ENCODE measurements around the gene STIP1. TPM values are rescaled to one million over a fixed set of nuclear protein-coding genes. Genes with fewer than 3 reads are reported as not detected.
"Not testable (repeated sequence)": the region's sequence is repeated elsewhere in the genome, so short reads cannot be mapped to it uniquely, and the experiment has no call there.

STIP1 gene
- polyA plus RNA-seq, 3 donors, result 173 to 197 (median 188) TPM

DNA sequence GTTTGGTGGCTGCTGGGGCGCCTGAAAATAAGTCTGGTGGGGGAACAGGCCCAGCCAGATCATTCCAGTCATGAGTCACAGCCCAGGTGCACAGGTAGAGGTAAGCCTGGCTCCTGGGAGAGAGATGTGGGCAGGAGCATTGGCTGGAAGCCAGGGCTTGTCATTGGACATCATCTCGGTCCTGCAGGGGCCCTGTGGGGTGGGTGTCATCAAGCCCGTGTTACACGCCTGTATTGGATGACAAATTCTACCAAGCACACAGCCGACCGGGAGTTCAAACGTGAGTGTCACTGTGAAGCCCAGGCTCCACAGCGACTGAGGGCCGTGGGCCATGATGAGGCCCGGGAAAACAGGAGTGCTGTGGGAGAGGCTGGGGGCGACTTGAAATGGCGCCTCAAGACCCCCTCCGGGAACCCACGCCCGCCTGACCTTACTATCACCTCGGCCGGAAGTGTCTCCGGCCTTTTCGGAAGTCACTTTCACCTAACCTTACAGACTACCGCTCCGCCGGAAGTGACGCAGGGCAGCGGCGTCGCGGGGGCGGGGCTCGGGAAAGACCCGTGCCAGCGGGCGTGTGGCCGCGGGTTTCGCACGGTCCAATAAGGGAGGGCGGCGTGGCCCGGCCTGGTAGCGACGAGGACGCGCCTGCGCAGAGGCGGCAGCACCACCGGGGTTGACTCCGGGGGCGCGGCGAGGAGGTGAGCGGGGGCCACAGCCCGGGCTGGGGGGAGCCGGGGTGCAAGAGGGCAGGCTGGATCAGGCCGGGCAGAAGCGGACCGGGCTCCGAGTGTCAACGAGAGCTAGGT is 54.7 kb downstream of the STIP1 start, which contains the start of gene FKBP2:
TSS of gene FKBP2 (plus strand) at position 661 of the 806 bp plus-strand sequence. CDS start 1,293 bp downstream, outside the sequence.
- peak; percentile 88 to 97 (median 95) for DNase-seq (ENCODE audit: extremely low read depth in 1 of 11, low read depth in 9 of 11, low spot score in 4 of 11)

GRCh38 chr11:64241241-64241490 is 55.2 kb downstream of the STIP1 start:
- DNase-seq (ENCODE audit: extremely low read depth in 1 of 11, low read depth in 9 of 11, low spot score in 4 of 11), result peak in 8 of 11 donors; percentile 93 to 100 (median 98)

GRCh38 chr11:64241491-64242374 is 55.8 kb downstream of the STIP1 start:
- DNase-seq (ENCODE audit: extremely low read depth in 1 of 11, low read depth in 9 of 11, low spot score in 4 of 11), result peak in 3 of 11 donors; percentile 97 to 99 (median 97)

DNA sequence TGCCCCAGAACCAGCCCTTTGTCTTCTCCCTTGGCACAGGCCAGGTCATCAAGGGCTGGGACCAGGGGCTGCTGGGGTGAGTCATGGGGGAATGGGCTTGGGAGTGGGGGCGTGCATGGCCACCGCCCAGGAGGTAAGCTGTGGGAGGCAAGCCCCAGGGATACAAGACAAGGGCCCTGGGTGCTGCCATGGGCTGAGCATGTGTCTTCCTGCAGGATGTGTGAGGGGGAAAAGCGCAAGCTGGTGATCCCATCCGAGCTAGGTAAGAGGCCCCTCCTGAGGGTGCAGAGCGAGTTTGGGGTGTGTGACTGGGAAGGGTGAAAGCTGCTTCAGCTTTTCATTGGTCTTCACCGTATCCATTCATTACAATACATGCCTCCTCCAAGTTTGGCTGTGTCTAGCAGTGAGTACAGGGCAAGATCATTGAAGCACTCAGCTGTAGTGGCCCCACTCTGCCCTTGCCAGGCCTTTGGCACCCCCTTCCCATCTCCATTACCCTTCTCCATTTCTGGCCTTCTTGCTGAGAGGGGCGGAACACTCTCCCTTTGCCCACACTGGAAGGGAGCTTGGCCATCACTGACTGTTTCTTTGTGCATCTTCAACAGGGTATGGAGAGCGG is 57.4 kb downstream of the STIP1 start:
- no peak for DNase-seq (ENCODE audit: extremely low read depth in 1 of 11, low read depth in 9 of 11, low spot score in 4 of 11)

DNA sequence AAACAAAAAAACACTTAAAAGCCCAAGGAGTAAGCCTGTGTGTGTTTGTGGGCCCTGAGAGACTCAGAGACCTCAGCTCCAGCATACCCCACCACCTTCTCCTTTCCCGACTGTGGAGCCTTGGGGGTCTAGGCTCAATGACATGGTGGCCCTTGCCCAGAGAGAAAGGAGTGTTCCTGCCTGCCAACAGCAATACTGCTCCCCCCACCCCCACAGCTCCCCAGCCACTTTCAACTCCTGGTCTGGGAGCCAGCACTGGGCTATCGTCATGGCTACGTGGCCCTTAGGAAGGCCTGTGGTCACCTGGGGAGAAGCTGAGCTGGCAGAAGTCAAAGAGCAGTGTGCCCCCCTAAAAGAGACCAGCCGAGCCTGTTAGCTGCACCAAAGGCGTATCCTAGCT is 58.1 kb downstream of the STIP1 start:
- DNase-seq (ENCODE audit: extremely low read depth in 1 of 11, low read depth in 9 of 11, low spot score in 4 of 11), result no peak

- DNase-seq (ENCODE audit: extremely low read depth in 1 of 11, low read depth in 9 of 11, low spot score in 4 of 11), result no peak
These were observed 59.0 kb downstream of the STIP1 start for GRCh38 chr11:64244966-64245365.

GRCh38 chr11:64245401-64245796 is 59.4 kb downstream of the STIP1 start:
- no peak for DNase-seq (ENCODE audit: extremely low read depth in 1 of 11, low read depth in 9 of 11, low spot score in 4 of 11)

GRCh38 chr11:64245797-64246620 is 60.0 kb downstream of the STIP1 start:
- DNase-seq (ENCODE audit: extremely low read depth in 1 of 11, low read depth in 9 of 11, low spot score in 4 of 11), result no peak

DNA sequence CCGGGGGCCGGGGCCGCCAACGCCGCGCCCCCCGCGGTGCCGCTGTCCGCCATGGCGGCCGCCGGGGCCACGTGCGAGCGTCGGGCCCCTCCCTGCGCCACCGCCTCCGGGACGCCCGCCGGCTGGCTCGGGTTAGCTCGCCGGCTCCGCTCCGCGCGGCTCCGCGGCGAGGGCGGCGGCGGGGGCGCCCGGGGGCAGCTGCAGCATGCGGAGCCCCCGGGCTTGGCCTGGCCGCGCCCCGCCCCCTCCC is 60.6 kb downstream of the STIP1 start:
- DNase-seq (ENCODE audit: extremely low read depth in 1 of 11, low read depth in 9 of 11, low spot score in 4 of 11), result not testable (repeated sequence)

GRCh38 chr11:64246871-64247728 is 61.1 kb downstream of the STIP1 start, which contains the start of gene PPP1R14B:
PPP1R14B (minus strand) TSS chr11:64246943; CDS start chr11:64246673, 270 bp downstream.
- DNase-seq (ENCODE audit: extremely low read depth in 1 of 11, low read depth in 9 of 11, low spot score in 4 of 11), result peak in 3 of 11 donors; percentile 74 to 80 (median 79)

- DNase-seq (ENCODE audit: extremely low read depth in 1 of 11, low read depth in 9 of 11, low spot score in 4 of 11), result no peak
These were observed 62.0 kb downstream of the STIP1 start for GRCh38 chr11:64247729-64248531.

DNA sequence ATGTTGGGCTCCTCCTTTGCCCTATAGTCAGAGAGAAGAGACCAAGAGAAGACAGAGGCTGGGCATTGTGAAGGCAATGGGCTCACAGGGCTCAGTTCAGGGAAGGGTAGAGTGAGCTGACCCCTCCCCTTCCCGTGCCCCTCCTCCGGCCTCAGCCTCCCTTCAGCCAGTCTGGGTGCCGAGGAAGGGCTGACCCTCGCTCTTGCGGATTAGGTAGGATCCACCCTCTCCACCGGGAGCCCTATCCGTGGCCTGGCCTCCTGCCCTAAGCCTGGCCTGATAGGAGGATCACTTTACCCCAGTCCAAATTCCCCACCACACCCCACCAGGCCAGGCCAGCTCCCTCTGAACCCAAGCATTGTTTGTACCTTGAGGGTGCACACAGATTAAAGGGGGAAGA is 62.6 kb downstream of the STIP1 start:
- no peak for DNase-seq (ENCODE audit: extremely low read depth in 1 of 11, low read depth in 9 of 11, low spot score in 4 of 11)

DNA sequence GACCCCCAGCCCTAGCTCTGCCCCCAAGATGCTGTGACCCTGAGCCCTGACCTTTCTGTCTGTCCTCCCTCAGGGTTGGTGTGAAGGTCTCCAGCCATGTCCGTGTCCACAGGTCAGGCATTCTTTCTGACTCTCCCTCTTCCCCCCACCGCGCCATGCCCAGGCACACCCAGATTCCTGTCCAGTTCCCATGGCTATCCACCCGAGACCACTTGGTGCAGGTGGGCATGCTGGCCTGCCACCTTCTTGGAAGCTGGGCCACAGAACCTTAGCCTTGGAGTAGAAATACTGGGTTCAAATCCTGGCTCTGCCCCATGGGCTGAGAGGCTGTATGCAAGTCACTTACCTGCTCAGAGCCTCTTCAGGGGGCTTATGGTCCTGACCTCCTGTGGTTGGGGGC is 63.1 kb downstream of the STIP1 start:
- no peak for DNase-seq (ENCODE audit: extremely low read depth in 1 of 11, low read depth in 9 of 11, low spot score in 4 of 11)

DNA sequence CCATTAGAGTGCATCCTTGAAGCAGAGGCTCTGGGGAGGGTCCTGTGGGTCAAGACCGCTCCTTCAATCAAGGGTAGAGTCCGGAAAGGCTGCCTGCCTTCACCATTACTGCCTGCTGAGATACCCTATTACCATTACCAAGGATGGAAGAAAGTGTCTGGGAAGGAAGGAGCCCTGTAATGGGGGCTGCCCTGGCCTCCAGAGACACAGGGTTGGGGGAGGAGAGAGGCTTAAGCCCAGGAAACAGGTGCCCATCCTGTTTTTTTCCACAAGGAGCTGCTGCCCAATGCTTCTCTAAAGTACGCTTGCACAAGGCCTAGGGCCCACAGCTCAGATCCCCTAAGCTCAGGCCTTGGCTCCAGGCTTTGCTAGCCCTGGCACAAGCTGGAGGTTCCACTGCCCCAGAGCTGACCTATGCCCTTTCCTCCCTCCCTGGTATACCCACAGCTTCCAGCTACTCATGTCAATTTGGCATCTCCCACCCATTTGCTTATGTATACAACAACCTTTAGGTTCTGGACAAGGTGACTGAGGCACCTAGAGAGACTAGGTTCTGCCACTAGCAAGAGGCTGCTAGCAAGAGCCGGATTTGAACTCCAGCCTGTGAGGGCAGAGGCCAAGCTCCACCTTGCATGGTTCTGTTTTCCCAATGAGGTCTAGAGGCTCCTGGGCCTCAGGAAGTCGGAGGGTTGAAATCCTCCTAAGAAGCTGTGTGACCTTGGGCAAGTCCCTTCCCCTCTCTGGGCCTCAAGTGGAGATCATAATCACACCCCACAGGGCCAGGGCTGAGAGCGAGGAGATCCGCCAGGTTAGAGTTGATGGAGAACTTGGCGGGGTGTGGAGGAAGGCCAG is 63.8 kb downstream of the STIP1 start:
- DNase-seq (ENCODE audit: extremely low read depth in 1 of 11, low read depth in 9 of 11, low spot score in 4 of 11), result no peak

- no peak for DNase-seq (ENCODE audit: extremely low read depth in 1 of 11, low read depth in 9 of 11, low spot score in 4 of 11)
These were observed 64.5 kb downstream of the STIP1 start for GRCh38 chr11:64250415-64251015.

All from renal cortex interstitium (tissue), 11 donors.